Measurements from ENCODE around the gene FAM149B1.
A peak's percentile ranks its signal among the peaks of the same experiment; 100 is the strongest.
"Not testable (repeated sequence)": the region's sequence is repeated elsewhere in the genome, so short reads cannot be mapped to it uniquely, and the experiment has no call there.

FAM149B1 gene

GRCh38 chr10:73167783-73168464 is at the start of gene FAM149B1, which contains the start of gene ECD:
Gene FAM149B1, plus strand, starts transcription at chr10:73168119. Its CDS starts 221 bp downstream, at chr10:73168340.
Gene ECD, minus strand, starts transcription at chr10:73168008. Its CDS starts 4,071 bp downstream, at chr10:73163937.
- DNase-seq: peak; percentile 57 to 97 (median 94)

GRCh38 chr10:73119457-73119856 is 48.5 kb upstream of the FAM149B1 start:
- no peak for DNase-seq

- DNase-seq: no peak
These were observed 48.0 kb upstream of the FAM149B1 start for GRCh38 chr10:73119952-73120351.

DNA sequence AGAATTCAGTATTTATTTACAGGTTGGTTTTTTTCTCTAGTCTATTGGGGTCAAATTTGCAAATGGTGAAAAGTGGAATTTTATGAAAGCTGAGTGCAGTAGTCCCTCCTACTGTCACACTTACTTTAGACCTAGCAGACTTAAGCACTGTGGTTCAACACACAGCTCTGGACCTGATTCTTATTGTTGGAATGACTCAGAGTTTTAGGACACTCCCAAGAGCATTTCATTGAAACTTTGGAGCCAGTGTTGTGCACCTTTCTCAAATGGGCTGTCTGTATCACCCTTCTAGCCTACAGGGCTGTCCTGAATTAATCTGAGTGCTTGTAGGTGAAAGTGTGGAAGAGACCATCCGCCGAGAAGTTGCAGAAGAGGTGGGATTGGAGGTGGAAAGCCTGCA is 41.6 kb upstream of the FAM149B1 start:
- DNase-seq: no peak

DNA sequence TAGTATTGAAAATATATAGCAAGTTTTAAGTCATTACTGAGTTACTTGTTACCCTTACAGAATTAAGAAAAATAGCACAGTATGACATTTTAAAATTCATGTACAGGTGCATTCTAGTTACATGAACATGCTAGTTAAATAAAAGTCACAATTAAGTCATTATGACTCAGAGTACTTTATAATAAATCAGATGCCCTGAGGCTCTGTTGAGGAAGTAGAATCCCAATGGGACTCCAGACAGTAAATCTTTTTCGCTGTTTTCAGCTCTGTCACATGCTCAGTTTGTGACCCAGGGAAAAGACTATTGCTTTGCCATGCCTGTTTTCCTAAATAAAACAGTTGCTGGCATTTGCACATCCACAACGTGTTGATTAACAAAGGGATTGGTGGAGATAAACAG is 36.6 kb upstream of the FAM149B1 start:
- no peak for DNase-seq

DNA sequence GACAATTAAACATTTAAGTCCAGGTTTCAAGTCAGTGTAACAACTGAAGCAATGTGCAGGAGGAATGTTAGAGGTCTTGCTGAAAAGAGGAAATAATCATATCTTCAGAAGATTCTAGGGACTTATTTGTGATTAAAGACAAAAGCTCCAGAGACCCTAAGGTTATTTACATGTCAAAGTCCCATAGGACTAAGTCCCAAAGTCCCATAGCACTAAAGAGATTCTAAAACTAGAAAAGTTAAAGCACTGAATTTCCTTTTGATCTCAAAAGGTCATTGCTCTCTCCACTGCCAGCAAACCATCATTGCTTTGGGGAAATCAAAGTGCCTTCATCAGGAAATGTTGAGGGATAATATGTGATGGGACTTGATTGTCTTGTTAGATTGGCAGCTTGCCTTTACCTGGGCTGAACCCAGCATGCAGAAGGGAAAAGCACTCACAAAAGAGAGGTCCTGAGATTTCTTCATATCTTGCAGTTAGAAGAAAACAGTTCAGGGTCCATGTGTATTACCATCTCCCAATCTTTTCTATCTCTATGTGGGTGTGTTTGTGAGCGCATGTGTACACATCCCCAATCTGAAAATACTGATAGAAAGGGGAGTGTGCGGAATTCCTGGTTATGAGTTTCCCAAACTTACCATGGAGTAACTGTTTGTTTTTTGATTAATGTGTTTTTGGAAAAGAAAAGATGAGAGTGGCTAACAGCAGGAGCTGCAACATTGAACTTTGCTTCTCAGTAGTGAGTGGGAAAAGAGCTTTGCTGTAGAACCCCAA is 35.8 kb upstream of the FAM149B1 start:
- no peak for DNase-seq

- no peak for DNase-seq
These were observed 33.2 kb upstream of the FAM149B1 start for GRCh38 chr10:73134727-73135126.

GRCh38 chr10:73136627-73137026 is 31.3 kb upstream of the FAM149B1 start:
- no peak for DNase-seq

DNA sequence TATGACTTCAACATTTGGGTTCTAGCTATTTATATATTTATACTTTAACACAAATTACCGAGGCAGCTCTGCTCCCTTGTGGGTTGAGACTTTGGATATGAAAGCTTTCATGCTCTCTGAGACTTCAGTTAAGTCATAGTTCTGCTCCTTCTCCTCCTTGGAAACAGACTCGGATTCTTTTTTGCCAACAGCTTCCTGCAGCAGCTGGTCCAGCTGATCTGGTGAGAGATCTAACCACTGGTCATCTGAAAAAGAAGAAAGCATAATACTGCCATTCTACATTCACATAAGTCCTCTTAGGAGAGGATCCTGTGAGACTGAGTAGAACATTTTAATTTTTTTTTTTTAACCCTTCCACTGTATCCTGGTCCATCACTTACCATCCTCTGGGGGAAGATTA is 28.7 kb upstream of the FAM149B1 start:
- DNase-seq: no peak

GRCh38 chr10:73141603-73142002 is 26.3 kb upstream of the FAM149B1 start:
- DNase-seq: no peak

DNA sequence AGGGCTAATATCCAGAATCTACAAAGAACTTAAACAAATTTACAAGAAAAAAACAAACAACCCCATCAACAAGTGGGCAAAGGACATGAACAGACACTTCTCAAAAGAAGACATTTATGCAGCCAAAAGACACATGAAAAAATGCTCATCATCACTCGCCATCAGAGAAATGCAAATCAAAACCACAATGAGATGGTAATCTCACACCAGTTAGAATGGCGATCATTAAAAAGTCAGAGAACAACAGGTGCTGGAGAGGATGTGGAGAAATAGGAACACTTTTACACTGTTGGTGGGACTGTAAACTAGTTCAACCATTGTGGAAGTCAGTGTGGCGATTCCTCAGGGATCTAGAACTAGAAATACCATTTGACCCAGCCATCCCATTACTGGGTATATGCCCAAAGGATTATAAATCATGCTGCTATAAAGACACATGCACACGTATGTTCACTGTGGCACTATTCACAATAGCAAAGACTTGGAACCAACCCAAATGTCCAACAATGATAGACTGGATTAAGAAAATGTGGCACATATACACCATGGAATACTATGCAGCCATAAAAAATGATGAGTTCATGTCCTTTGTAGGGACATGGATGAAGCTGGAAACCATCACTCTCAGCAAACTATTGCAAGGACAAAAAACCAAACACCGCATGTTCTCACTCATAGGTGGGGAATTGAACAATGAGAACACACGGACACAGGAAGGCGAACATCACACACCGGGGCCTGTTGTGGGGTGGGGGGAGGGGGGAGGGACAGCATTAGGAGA is 17.1 kb upstream of the FAM149B1 start:
- not testable (repeated sequence) for DNase-seq

- DNase-seq: no peak
These were observed 15.9 kb upstream of the FAM149B1 start for GRCh38 chr10:73152009-73152408.

DNA sequence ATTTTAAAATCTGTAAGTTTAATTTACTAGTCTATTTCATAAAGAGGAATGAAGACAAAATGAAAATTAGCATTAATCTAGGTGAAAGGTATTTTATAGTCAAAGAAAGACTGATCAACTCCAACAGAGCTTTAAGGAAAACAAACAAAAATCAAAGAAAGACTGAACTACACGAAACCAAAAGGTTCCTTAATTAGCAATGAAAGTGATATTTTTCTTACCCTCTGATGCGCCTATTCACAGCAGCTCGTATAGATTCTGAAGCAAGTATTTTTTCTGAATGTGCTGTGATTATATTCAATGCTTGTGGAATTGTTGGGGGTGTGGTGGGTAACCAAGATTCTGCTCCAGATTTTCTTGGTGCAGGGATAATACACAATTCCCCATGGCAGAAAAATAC is 11.9 kb upstream of the FAM149B1 start:
- DNase-seq: no peak

GRCh38 chr10:73159038-73159648 is 8.8 kb upstream of the FAM149B1 start:
- peak in 9 of 14 donors; percentile 1 to 39 (median 8) for DNase-seq

DNA sequence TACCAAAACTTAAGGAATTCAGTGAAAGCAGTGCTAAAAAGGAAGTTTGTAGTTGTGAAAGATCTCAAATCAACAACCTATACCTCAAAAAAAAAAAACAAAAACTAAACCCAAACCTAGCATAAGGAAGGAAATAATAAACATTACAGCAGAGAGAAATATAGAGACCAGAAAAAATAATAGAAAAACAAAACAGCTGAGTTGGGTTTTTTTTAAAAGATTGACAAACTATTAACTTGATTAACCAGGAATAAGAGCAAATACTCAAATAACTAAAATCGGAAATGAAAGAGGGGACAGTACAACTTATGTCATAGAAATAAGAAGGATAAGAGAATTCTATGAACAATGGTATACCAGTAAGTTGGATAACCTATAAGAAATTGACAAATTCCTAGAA is 6.8 kb upstream of the FAM149B1 start:
- no peak for DNase-seq

GRCh38 chr10:73161662-73162061 is 6.3 kb upstream of the FAM149B1 start:
- DNase-seq: no peak

- DNase-seq: no peak
These were observed 4.8 kb upstream of the FAM149B1 start for GRCh38 chr10:73163096-73163495.

DNA sequence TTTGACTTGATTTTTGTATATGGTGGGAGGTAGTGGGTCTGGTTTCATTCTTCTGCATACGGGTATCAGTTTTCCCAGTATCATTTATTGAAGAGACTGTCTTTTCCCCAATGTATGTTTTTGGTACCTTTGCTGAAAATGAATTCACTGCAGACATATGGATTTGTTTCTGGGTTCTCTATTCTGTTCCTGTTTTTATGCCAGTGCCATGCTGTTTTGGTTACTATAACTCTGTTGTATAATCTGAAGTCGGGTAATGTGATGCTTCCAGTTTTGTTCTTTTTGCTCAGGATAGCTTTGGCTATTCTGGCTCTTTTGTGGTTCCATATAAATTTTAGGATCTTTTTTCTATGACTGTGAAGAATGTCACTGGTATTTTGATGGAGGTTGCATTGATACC is 947 bp upstream of the FAM149B1 start:
- DNase-seq: no peak

DNA sequence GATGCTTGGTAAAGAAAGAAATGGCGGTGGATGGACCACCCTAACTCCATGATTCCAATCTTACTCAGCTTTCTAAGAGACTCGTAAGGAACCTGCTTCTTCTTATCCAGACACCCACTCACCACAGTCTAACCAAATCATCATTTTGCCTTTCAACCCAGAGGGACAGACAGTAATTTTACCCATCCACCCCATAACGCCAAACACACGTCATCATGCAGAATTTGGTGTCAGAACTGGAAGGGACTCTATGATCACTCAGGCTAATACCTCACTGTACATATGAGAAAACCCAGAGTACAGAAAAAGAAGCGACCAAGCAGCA is 499 bp upstream of the FAM149B1 start:
- DNase-seq: no peak

DNA sequence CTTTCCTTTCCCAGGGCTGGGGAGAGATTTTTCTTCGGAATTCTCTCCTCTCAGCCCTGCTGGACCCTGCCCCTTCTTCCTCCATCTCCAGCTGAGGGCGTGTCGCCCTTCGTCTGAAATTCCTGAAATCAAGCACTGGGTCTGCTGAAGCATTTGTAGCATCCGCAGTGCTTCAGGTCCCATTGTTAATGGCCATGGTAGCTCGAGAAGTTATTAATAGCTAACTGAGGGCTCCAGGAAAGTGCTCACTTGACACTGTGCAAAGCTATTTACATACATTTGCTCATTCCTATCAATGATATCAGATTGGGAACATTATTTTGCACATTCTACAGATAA is 515 bp downstream of the FAM149B1 start:
- peak in 1 of 14 donors; percentile 29 for DNase-seq

- no peak for DNase-seq
These were observed 1.4 kb downstream of the FAM149B1 start for GRCh38 chr10:73169320-73169719.

DNA sequence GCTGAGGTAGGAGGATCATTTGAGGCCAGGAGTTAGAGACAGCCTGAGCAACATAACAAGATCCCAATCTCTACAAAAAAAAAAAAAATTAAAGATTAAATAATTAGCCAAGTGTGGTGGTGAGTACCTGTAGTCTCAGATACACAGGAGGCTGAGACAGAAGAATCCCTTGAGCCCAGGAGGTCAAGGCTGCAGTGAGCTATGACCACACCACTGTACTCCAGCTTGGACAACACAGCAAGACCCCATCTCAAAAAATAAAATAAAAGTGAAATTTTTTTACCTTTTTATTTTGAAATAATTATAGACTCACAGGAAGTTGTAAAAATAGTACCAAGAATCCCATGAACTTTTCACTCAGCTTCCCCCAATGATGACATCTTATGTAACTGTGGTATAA is 4.9 kb downstream of the FAM149B1 start:
- no peak for DNase-seq
